Mucosa of rectum (tissue), 2 donors: Measurements from ENCODE around the gene CUBN.

Experiments used
- H3K27ac ChIP-seq, 2 donors: one replicate each; pipeline ENCODE4 v1.7.0; 2013; ENCODE audit warnings: inconsistent platforms in 2 of 2, low read depth in 2 of 2, low read length in 2 of 2
- H3K27me3 ChIP-seq, 2 donors: one replicate each; pipeline ENCODE4 v1.7.0; 2013; ENCODE audit warnings: low read length in 2 of 2; ENCODE audit not compliant: control insufficient read depth in 2 of 2, insufficient read depth in 2 of 2
- H3K36me3 ChIP-seq, 2 donors: one replicate each; pipeline ENCODE4 v1.7.0; 2013; ENCODE audit warnings: low read length in 2 of 2; ENCODE audit not compliant: control insufficient read depth in 2 of 2, insufficient read depth in 2 of 2
- H3K4me1 ChIP-seq, 2 donors: one replicate each; pipeline ENCODE4 v1.7.0; 2013; ENCODE audit warnings: low read length in 2 of 2, mild to moderate bottlenecking in 1 of 2; ENCODE audit not compliant: control insufficient read depth in 2 of 2, insufficient read depth in 2 of 2
- H3K4me3 ChIP-seq, 2 donors: one replicate each; pipeline ENCODE4 v1.7.0; 2013; ENCODE audit warnings: low read length in 2 of 2
- H3K9ac ChIP-seq, 2 donors: one replicate each; pipeline ENCODE4 v1.7.0; 2013; ENCODE audit warnings: low read length in 2 of 2, low read depth in 1 of 2, mild to moderate bottlenecking in 1 of 2
- H3K9me3 ChIP-seq, 2 donors: one replicate each; pipeline ENCODE4 v1.7.0; 2013; ENCODE audit warnings: low read length in 2 of 2; ENCODE audit not compliant: control insufficient read depth in 2 of 2
- donor health status: healthy.
- donor health status: Normal muscosa, but diverticular disease.

CUBN gene

GRCh38 chr10:17051851-17052250, 77.8 kb downstream of the CUBN start:
- Histone ChIP-seq H3K27me3 (no peaks in the 10 kb centered on the region), H3K9ac (no peak overlapping the region), H3K9me3 (no peaks in the 10 kb centered on the region), H3K36me3 (no peaks in the 10 kb centered on the region), H3K27ac (no peak overlapping the region), H3K4me3 (no peak overlapping the region), H3K4me1 (no peaks in the 10 kb centered on the region)

- Histone ChIP-seq H3K27ac (no peak overlapping the region), H3K9me3 (no peaks in the 10 kb centered on the region), H3K27me3 (no peaks in the 10 kb centered on the region), H3K4me3 (no peak overlapping the region), H3K9ac (no peak overlapping the region), H3K4me1 (no peaks in the 10 kb centered on the region), H3K36me3 (no peaks in the 10 kb centered on the region)
These were observed 80.4 kb downstream of the CUBN start for GRCh38 chr10:17049195-17049594.

GRCh38 chr10:17047908-17048307, 81.7 kb downstream of the CUBN start:
- Histone ChIP-seq H3K27ac (no peak overlapping the region), H3K36me3 (no peaks in the 10 kb centered on the region), H3K9me3 (no peaks in the 10 kb centered on the region), H3K4me1 (no peaks in the 10 kb centered on the region), H3K9ac (no peak overlapping the region), H3K4me3 (no peak overlapping the region), H3K27me3 (no peaks in the 10 kb centered on the region)

GRCh38 chr10:17046989-17047388, 82.6 kb downstream of the CUBN start:
- Histone ChIP-seq H3K4me3 (no peak overlapping the region), H3K4me1 (no peaks in the 10 kb centered on the region), H3K36me3 (no peaks in the 10 kb centered on the region), H3K27ac (no peak overlapping the region), H3K9ac (no peak overlapping the region), H3K27me3 (no peaks in the 10 kb centered on the region), H3K9me3 (no peaks in the 10 kb centered on the region)

- Histone ChIP-seq H3K9me3 (no peaks in the 10 kb centered on the region), H3K36me3 (no peaks in the 10 kb centered on the region), H3K4me1 (no peaks in the 10 kb centered on the region), H3K27ac (no peak overlapping the region), H3K9ac (no peak overlapping the region), H3K27me3 (no peaks in the 10 kb centered on the region), H3K4me3 (no peak overlapping the region)
These were observed 86.0 kb downstream of the CUBN start for GRCh38 chr10:17043586-17043985.

GRCh38 chr10:17041626-17042520, 87.7 kb downstream of the CUBN start:
- no peaks in the 10 kb centered on the region for H3K27me3 ChIP-seq
- no peak overlapping the region for H3K27ac ChIP-seq
- no peaks in the 10 kb centered on the region for H3K9me3 ChIP-seq
- H3K4me1 ChIP-seq = no peaks in the 10 kb centered on the region
- H3K36me3 ChIP-seq = no peaks in the 10 kb centered on the region
- H3K9ac ChIP-seq = no peak overlapping the region
- no peak overlapping the region for H3K4me3 ChIP-seq

GRCh38 chr10:17038627-17039026, 91.0 kb downstream of the CUBN start:
- Histone ChIP-seq H3K27ac (no peak overlapping the region), H3K9ac (no peak overlapping the region), H3K27me3 (no peaks in the 10 kb centered on the region), H3K9me3 (no peaks in the 10 kb centered on the region), H3K36me3 (no peaks in the 10 kb centered on the region), H3K4me3 (no peak overlapping the region), H3K4me1 (peaks cover 0 to 4% of the 10 kb centered on the region in 2 donors)

- H3K4me3 ChIP-seq = no peak overlapping the region
- peaks cover 0 to 4% of the 10 kb centered on the region in 2 donors for H3K4me1 ChIP-seq
- no peaks in the 10 kb centered on the region for H3K27me3 ChIP-seq
- no peak overlapping the region for H3K9ac ChIP-seq
- no peak overlapping the region for H3K27ac ChIP-seq
- H3K9me3 ChIP-seq = no peaks in the 10 kb centered on the region
- no peaks in the 10 kb centered on the region for H3K36me3 ChIP-seq
These were observed 91.7 kb downstream of the CUBN start for GRCh38 chr10:17037910-17038309.

- no peaks in the 10 kb centered on the region for H3K27me3 ChIP-seq
- H3K27ac ChIP-seq = no peak overlapping the region
- no peak overlapping the region for H3K9ac ChIP-seq
- H3K4me1 ChIP-seq = peaks cover 0 to 4% of the 10 kb centered on the region in 2 donors
- no peaks in the 10 kb centered on the region for H3K9me3 ChIP-seq
- no peaks in the 10 kb centered on the region for H3K36me3 ChIP-seq
- no peak overlapping the region for H3K4me3 ChIP-seq
These were observed 94.2 kb downstream of the CUBN start for GRCh38 chr10:17035446-17035845.

GRCh38 chr10:17033529-17034260, 95.9 kb downstream of the CUBN start:
- no peak overlapping the region for H3K9ac ChIP-seq
- H3K27me3 ChIP-seq = no peaks in the 10 kb centered on the region
- H3K4me3 ChIP-seq = no peak overlapping the region
- H3K9me3 ChIP-seq = no peaks in the 10 kb centered on the region
- no peak overlapping the region for H3K27ac ChIP-seq
- peaks cover 0 to 4% of the 10 kb centered on the region in 2 donors for H3K4me1 ChIP-seq
- H3K36me3 ChIP-seq = no peaks in the 10 kb centered on the region
